GM21515 (cell line): ENCODE measurements around the gene MT1E.
A peak's percentile ranks its signal among the peaks of the same experiment; 100 is the strongest.

ENCODE experiments used
- ATAC-seq: cut with Tn5 transposase; IDR thresholded peaks from one replicate; pipeline ENCODE4 v1.9.1; 2021; ENCODE audit not compliant: unreplicated experiment

The MT1E gene

GRCh38 chr16:56623637-56624036 lies 1.9 kb upstream of the MT1E start:
- ATAC-seq, result no peak

- ATAC-seq, result no peak
Measured at GRCh38 chr16:56625943-56626654, 518 bp downstream of the MT1E start.

- ATAC-seq, result no peak
Measured at GRCh38 chr16:56626685-56627084, 1.1 kb downstream of the MT1E start.

GRCh38 chr16:56628486-56629350 lies 3.1 kb downstream of the MT1E start:
- no peak for ATAC-seq

- ATAC-seq, result no peak
Measured at GRCh38 chr16:56629531-56629930, 4.0 kb downstream of the MT1E start.

- peak; percentile 71 for ATAC-seq
Measured at GRCh38 chr16:56630134-56630533, 4.6 kb downstream of the MT1E start.

- ATAC-seq, result no peak
Measured at GRCh38 chr16:56631197-56631596, 5.6 kb downstream of the MT1E start.

- ATAC-seq, result no peak
Measured at GRCh38 chr16:56631832-56632155, 6.2 kb downstream of the MT1E start.

GRCh38 chr16:56632156-56632847 lies 6.7 kb downstream of the MT1E start, which contains the start of gene MT1M:
TSS of gene MT1M (plus strand) at chr16:56632659. CDS start at chr16:56632732, 73 bp downstream.
- no peak for ATAC-seq

GRCh38 chr16:56632848-56633365 lies 7.3 kb downstream of the MT1E start:
- ATAC-seq, result no peak

- no peak for ATAC-seq
Measured at GRCh38 chr16:56633535-56633934, 8.0 kb downstream of the MT1E start.

GRCh38 chr16:56634715-56635440 lies 9.3 kb downstream of the MT1E start:
- ATAC-seq, result no peak

GRCh38 chr16:56635441-56635967 lies 9.9 kb downstream of the MT1E start:
- ATAC-seq, result no peak

- no peak for ATAC-seq
Measured at GRCh38 chr16:56636616-56637413, 11.2 kb downstream of the MT1E start.

GRCh38 chr16:56637814-56638750 lies 12.5 kb downstream of the MT1E start, which contains the start of gene MT1A:
TSS of gene MT1A (plus strand) at chr16:56638666. CDS start at chr16:56638739, 73 bp downstream.
- ATAC-seq, result no peak

GRCh38 chr16:56639045-56639444 lies 13.5 kb downstream of the MT1E start:
- no peak for ATAC-seq

GRCh38 chr16:56640076-56640475 lies 14.5 kb downstream of the MT1E start:
- no peak for ATAC-seq

- no peak for ATAC-seq
Measured at GRCh38 chr16:56641166-56641565, 15.6 kb downstream of the MT1E start.
